HFF-Myc (cell line): ENCODE data around the gene DLGAP4.

Source experiments
- DNase-seq: peaks from one replicate; pipeline ENCODE4 v3.0.0-alpha.2; 2011; ENCODE audit warnings: low read depth; ENCODE audit errors: extremely low read depth
- H3K4me3 ChIP-seq: replicated peaks from 2 replicates; pipeline ENCODE4 v1.5.1; 2011; ENCODE audit warnings: low read depth, mild to moderate bottlenecking, control low read depth, low read length
- CTCF ChIP-seq: IDR thresholded peaks from 2 replicates; pipeline ENCODE4 v1.5.1; 2012; ENCODE audit warnings: mild to moderate bottlenecking, low read depth, low read length, control low read depth; ENCODE audit errors: missing control alignments

Gene DLGAP4

GRCh38 chr20:36399969-36400545 lies 93.9 kb downstream of the DLGAP4 start:
- H3K4me3 ChIP-seq, result no peak overlapping the region
- no peak for TF ChIP-seq CTCF
- DNase-seq, result no peak

- DNase-seq, result no peak
- H3K4me3 ChIP-seq, result no peak overlapping the region
- no peak for TF ChIP-seq CTCF
Observed at GRCh38 chr20:36400909-36401735, 95.0 kb downstream of the DLGAP4 start.

- no peak for TF ChIP-seq CTCF
- no peak overlapping the region for H3K4me3 ChIP-seq
- DNase-seq, result no peak
Observed at GRCh38 chr20:36402708-36403107, 96.6 kb downstream of the DLGAP4 start.

GRCh38 chr20:36404435-36404978 lies 98.4 kb downstream of the DLGAP4 start:
- no peak for DNase-seq
- no peak overlapping the region for H3K4me3 ChIP-seq

GRCh38 chr20:36405255-36405654 lies 99.1 kb downstream of the DLGAP4 start:
- TF ChIP-seq CTCF, result no peak
- no peak overlapping the region for H3K4me3 ChIP-seq
- no peak for DNase-seq

More at GRCh38 chr20:36404435-36404978, 98.4 kb downstream of the DLGAP4 start:
- no peak for TF ChIP-seq CTCF

- no peak for TF ChIP-seq CTCF
Observed at GRCh38 chr20:36407199-36407733, 101.1 kb downstream of the DLGAP4 start.

More at GRCh38 chr20:36407199-36407733, 101.1 kb downstream of the DLGAP4 start:
- H3K4me3 ChIP-seq, result no peak overlapping the region
- no peak for DNase-seq
